GM12801 (cell line): ENCODE measurements around the gene STARD3.

Source experiments
- CTCF ChIP-seq: IDR thresholded peaks from one replicate; pipeline ENCODE4 v1.5.1; 2011; ENCODE audit warnings: control low read depth; ENCODE audit not compliant: insufficient read length; ENCODE audit errors: extremely low read depth

The STARD3 gene

GRCh38 chr17:39650121-39650579, 13.2 kb downstream of the STARD3 start:
- TF ChIP-seq CTCF, result no peak

GRCh38 chr17:39651923-39652586, 15.1 kb downstream of the STARD3 start:
- TF ChIP-seq CTCF, result no peak

GRCh38 chr17:39652587-39653315, 15.8 kb downstream of the STARD3 start:
- TF ChIP-seq CTCF, result no peak

GRCh38 chr17:39653316-39653661, 16.3 kb downstream of the STARD3 start:
- TF ChIP-seq CTCF, result no peak

- no peak for TF ChIP-seq CTCF
Measured at GRCh38 chr17:39653662-39654331, 16.9 kb downstream of the STARD3 start.

GRCh38 chr17:39655105-39655504, 18.2 kb downstream of the STARD3 start:
- no peak for TF ChIP-seq CTCF

- no peak for TF ChIP-seq CTCF
Measured at GRCh38 chr17:39658346-39658745, 21.4 kb downstream of the STARD3 start.
